Cardiac muscle cell (in vitro differentiated cells and primary cell): ENCODE results near the gene WNT7B. TPM values are rescaled to one million over a fixed set of nuclear protein-coding genes. Genes with fewer than 3 reads are reported as not detected.

Experiments
- DNase-seq, 2 donors: peaks; one replicate each; pipeline versions ENCODE4 v3.0.0 to v3.0.0-alpha.2; 2010 to 2017; ENCODE audit warnings: low read depth in 1 of 2, low spot score in 1 of 2
- H3K27ac ChIP-seq: fragments of 200-600 bp; sonication (generic); 2 replicates; pipeline ENCODE4 v1.5.1; 2016
- H3K27me3 ChIP-seq: fragments of 200-600 bp; sonication (generic); 2 replicates; pipeline ENCODE4 v1.6.0; 2016; ENCODE audit warnings: control low read depth
- H3K36me3 ChIP-seq: fragments of 200-600 bp; sonication (generic); 2 replicates; pipeline ENCODE4 v1.5.1; 2016; ENCODE audit warnings: control low read depth
- H3K4me1 ChIP-seq: fragments of 200-600 bp; sonication (generic); 2 replicates; pipeline ENCODE4 v1.8.1; 2017; ENCODE audit warnings: low read depth, mild to moderate bottlenecking, mixed run types
- H3K4me3 ChIP-seq: fragments of 200-600 bp; sonication (generic); 2 replicates; pipeline ENCODE4 v1.5.1; 2016; ENCODE audit warnings: mild to moderate bottlenecking
- H3K9me3 ChIP-seq: fragments of 200-600 bp; sonication (generic); 2 replicates; pipeline ENCODE4 v1.5.1; 2017; ENCODE audit warnings: low read depth, mild to moderate bottlenecking, control low read depth
- CTCF ChIP-seq: IDR thresholded peaks from 2 replicates; pipeline ENCODE4 v1.5.1; 2012; ENCODE audit warnings: low read depth, mild to moderate bottlenecking, low read length
- polyA plus RNA-seq: library from polyadenylated mRNA; unstranded; fragments of >200 nt; fragmentation: Nextera tagmentation; extraction: Ambion mirVana; gene quantifications from 2 replicates; pipeline ENCODE4 v1.2.1, GENCODE V29; 2016
- total RNA-seq: library from RNA; depleted of rRNA; stranded (reverse); fragments of >200 nt; gene quantifications from 2 replicates; pipeline ENCODE4 v1.2.3, GENCODE V29; 2016

The WNT7B gene
- total and polyA plus RNA-seq, 2 experiments from 2014 or later: not detected

GRCh38 chr22:45923835-45924234 is 53.1 kb downstream of the WNT7B start:
- no peak for DNase-seq
- no peak for TF ChIP-seq CTCF
- Histone ChIP-seq H3K27ac (no peak overlapping the region), H3K9me3 (no peaks in the 10 kb centered on the region), H3K4me3 (no peak overlapping the region), H3K27me3 (no peaks in the 10 kb centered on the region), H3K36me3 (no peaks in the 10 kb centered on the region), H3K4me1 (no peaks in the 10 kb centered on the region)

DNA sequence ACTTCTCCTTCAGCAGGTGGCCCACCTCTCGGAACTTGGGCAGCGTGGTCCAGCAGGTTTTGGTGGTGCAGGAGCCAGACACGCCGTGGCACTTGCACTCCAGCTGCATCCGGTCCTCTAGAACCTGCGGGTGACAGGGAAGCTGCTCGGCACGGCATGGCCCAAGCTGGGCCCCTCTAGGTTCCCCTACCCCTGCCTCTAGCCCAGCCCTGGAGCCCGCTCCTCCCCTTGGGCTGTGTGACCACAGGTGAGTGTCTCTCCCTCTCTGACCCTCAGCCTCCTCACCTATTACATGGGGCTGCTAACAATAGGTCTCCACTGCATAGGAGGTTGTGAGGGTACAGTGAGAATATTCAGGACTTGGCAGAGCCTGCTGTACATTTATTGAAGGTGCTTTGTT is 53.8 kb downstream of the WNT7B start:
- H3K36me3 ChIP-seq: no peaks in the 10 kb centered on the region
- no peaks in the 10 kb centered on the region for H3K9me3 ChIP-seq
- no peaks in the 10 kb centered on the region for H3K27me3 ChIP-seq
- no peak for TF ChIP-seq CTCF
- no peak for DNase-seq
- H3K27ac ChIP-seq: no peak overlapping the region
- H3K4me3 ChIP-seq: no peak overlapping the region
- H3K4me1 ChIP-seq: no peaks in the 10 kb centered on the region

- no peak overlapping the region for H3K4me3 ChIP-seq
- no peak for TF ChIP-seq CTCF
- H3K4me1 ChIP-seq: no peaks in the 10 kb centered on the region
- H3K27ac ChIP-seq: no peak overlapping the region
- H3K9me3 ChIP-seq: no peaks in the 10 kb centered on the region
- no peaks in the 10 kb centered on the region for H3K27me3 ChIP-seq
- no peaks in the 10 kb centered on the region for H3K36me3 ChIP-seq
- no peak for DNase-seq
These were observed 54.3 kb downstream of the WNT7B start for GRCh38 chr22:45922661-45923060.

GRCh38 chr22:45922256-45922655 is 54.7 kb downstream of the WNT7B start:
- TF ChIP-seq CTCF: no peak
- H3K4me1 ChIP-seq: no peaks in the 10 kb centered on the region
- no peak for DNase-seq

DNA sequence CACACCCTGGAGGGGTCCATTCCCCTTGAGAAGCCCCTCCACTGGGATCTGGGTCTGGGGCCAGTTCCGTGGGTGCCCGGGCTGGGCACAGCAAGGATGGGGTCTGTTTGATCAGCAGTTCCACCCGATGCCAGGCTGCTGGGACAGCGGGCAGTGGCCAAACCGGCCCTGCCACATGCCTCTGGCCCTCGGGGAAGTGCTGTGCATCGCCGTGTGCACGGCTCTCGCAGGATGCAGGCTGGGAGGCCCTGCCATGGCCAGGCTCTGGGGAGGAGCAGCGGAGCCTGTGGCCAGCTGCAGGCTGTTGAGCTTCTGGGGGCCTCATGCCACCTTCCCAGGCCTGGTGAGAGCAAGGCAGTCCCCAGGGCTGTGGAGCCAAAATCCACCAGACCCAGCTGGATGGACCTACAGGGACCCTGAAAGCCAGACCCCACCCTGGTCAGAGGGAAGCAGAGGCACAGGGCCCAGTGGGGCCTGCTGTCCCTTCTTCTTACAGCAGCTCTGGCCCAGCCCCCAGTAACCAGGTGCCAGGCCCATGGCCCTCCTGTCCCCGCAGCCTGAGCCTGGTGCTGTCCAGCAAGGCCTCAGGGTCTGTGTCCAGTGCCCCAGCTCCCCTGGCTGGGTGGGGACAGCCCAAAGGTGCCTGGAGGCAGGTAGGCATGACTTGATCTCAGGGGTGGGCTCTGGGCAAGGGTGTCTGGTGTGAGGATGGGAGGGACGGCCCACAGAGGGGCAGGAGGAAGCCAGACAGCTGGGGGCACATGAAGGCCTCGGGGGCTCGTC is 57.3 kb downstream of the WNT7B start:
- Histone ChIP-seq H3K4me1 (no peaks in the 10 kb centered on the region), H3K27ac (no peak overlapping the region), H3K36me3 (no peaks in the 10 kb centered on the region), H3K4me3 (no peak overlapping the region), H3K27me3 (no peaks in the 10 kb centered on the region), H3K9me3 (no peaks in the 10 kb centered on the region)
- TF ChIP-seq CTCF: no peak
- DNase-seq: no peak

More at GRCh38 chr22:45922256-45922655, 54.7 kb downstream of the WNT7B start:
- Histone ChIP-seq H3K4me3 (no peak overlapping the region), H3K27ac (no peak overlapping the region), H3K27me3 (no peaks in the 10 kb centered on the region), H3K9me3 (no peaks in the 10 kb centered on the region), H3K36me3 (no peaks in the 10 kb centered on the region)
